ENCODE measurements around the gene BTRC.

BTRC gene

DNA sequence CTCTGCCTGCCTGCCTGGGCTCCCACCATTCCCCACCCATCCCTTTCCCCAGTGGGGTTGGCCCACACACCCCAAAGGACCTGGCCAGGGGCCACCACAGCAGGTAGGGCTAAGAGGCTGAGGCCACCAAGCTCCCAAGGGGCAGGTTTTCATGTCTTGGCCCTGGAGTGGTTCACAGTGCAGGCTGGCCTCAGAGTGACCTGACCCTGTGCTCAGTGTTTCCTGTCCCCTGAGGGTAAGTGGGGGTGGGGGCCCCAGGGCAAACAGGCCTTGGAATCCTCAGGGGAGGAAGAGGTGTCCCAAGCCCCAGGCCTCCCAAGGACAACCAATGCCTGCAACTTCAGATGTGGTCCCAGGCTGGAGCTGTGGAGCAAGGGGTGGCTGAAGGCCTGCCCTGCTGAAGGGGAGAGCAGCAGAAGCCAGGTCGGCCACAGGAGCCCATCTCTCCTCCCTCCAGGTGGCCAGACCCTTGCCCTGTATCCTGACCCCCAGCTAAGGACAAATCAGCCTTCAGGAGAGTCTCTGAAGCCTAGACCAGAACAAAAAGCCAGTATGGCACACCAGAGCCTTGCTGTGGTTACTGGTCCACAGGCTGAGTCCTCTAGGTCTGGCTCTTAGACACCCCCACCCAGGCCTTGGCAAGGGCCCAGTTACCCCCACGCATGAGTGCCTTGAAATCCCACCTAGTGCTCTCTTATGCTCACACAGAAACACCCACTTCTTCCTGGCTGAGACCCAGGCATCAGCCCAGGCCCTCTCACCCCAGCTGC lies 206.5 kb downstream of the BTRC start:
- H3K4me3 ChIP-seq (ENCODE audit: severe bottlenecking): no peak overlapping the region
- H3K36me3 ChIP-seq (ENCODE audit: low read depth): no peaks in the 10 kb centered on the region
- H3K27me3 ChIP-seq (ENCODE audit: insufficient read depth, poor library complexity, severe bottlenecking): no peaks in the 10 kb centered on the region
- ATAC-seq (ENCODE audit: low read depth) (no peak), DNase-seq (ENCODE audit: low spot score) (peak; percentile 19)
- H3K4me1 ChIP-seq (ENCODE audit: insufficient read depth, poor library complexity, severe bottlenecking): peaks cover 12% of the 10 kb centered on the region
- H3K9me3 ChIP-seq (ENCODE audit: severe bottlenecking): no peaks in the 10 kb centered on the region
- no peak overlapping the region for H3K27ac ChIP-seq (ENCODE audit: poor library complexity, severe bottlenecking)
- TF ChIP-seq, protein P1, sequence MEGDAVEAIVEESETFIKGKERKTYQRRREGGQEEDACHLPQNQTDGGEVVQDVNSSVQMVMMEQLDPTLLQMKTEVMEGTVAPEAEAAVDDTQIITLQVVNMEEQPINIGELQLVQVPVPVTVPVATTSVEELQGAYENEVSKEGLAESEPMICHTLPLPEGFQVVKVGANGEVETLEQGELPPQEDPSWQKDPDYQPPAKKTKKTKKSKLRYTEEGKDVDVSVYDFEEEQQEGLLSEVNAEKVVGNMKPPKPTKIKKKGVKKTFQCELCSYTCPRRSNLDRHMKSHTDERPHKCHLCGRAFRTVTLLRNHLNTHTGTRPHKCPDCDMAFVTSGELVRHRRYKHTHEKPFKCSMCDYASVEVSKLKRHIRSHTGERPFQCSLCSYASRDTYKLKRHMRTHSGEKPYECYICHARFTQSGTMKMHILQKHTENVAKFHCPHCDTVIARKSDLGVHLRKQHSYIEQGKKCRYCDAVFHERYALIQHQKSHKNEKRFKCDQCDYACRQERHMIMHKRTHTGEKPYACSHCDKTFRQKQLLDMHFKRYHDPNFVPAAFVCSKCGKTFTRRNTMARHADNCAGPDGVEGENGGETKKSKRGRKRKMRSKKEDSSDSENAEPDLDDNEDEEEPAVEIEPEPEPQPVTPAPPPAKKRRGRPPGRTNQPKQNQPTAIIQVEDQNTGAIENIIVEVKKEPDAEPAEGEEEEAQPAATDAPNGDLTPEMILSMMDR (IDR thresholded peaks at IDR 0.05; ENCODE audit: poor library complexity, severe bottlenecking): no peak

DNA sequence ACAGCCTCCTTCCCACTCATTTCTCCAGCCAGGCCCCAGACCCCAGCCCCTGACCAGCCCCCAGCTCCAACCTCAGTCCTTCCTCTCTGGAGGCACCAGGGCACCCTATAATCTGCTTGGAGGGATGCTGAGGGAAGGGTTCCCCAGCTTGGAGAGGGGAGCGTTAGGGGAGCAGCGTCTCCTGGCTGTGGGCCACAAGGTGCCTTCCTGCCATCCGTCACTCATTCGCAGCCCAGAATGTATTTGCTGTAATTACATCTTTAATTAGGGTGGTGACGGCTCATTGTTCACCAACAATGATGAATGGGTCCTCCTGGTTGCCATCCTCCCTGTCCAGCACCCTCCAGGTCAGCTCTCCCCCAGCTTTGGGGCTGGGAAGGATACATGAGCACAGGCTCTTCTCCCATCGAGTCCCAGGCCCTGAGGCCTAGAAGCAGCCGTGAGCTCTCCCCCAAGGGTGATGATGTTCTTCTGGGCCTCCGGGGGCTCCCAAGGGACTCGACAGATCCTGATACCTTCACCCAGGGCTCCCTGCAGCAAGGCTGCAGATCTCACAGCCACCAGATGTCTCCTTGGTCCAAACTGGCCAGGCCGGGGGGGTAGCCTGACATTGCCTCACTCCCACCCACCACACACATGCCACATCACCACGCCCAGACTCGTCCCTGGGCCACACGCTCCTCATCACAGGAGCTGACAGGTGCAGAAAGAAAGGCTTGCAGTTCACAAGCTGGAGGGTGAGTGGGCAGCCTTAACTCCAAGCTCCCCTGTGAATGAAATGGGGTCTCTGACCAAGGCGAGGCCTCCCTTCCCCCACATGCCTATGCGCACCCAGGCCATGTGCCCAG lies 207.3 kb downstream of the BTRC start:
- no peak for ATAC-seq (ENCODE audit: low read depth)
- Histone ChIP-seq H3K4me1 (ENCODE audit: insufficient read depth, poor library complexity, severe bottlenecking) (peaks cover 12% of the 10 kb centered on the region), H3K9me3 (ENCODE audit: severe bottlenecking) (no peaks in the 10 kb centered on the region), H3K4me3 (ENCODE audit: severe bottlenecking) (no peak overlapping the region), H3K27ac (ENCODE audit: poor library complexity, severe bottlenecking) (no peak overlapping the region), H3K36me3 (ENCODE audit: low read depth) (no peaks in the 10 kb centered on the region), H3K27me3 (ENCODE audit: insufficient read depth, poor library complexity, severe bottlenecking) (peaks cover 8% of the 10 kb centered on the region)
- TF ChIP-seq, protein P1 (IDR thresholded peaks at IDR 0.05; ENCODE audit: poor library complexity, severe bottlenecking): no peak
- DNase-seq (ENCODE audit: low spot score): peak; percentile 42

GRCh38 chr10:101562231-101562630 lies 208.3 kb downstream of the BTRC start:
- TF ChIP-seq, protein P1 (IDR thresholded peaks at IDR 0.05; ENCODE audit: poor library complexity, severe bottlenecking): no peak
- Histone ChIP-seq H3K9me3 (ENCODE audit: severe bottlenecking) (no peaks in the 10 kb centered on the region), H3K27me3 (ENCODE audit: insufficient read depth, poor library complexity, severe bottlenecking) (peaks cover 17% of the 10 kb centered on the region), H3K4me3 (ENCODE audit: severe bottlenecking) (no peak overlapping the region), H3K36me3 (ENCODE audit: low read depth) (no peaks in the 10 kb centered on the region), H3K4me1 (ENCODE audit: insufficient read depth, poor library complexity, severe bottlenecking) (peaks cover 12% of the 10 kb centered on the region), H3K27ac (ENCODE audit: poor library complexity, severe bottlenecking) (no peak overlapping the region)
- ATAC-seq (ENCODE audit: low read depth): no peak
- DNase-seq (ENCODE audit: low spot score): peak; percentile 33

DNA sequence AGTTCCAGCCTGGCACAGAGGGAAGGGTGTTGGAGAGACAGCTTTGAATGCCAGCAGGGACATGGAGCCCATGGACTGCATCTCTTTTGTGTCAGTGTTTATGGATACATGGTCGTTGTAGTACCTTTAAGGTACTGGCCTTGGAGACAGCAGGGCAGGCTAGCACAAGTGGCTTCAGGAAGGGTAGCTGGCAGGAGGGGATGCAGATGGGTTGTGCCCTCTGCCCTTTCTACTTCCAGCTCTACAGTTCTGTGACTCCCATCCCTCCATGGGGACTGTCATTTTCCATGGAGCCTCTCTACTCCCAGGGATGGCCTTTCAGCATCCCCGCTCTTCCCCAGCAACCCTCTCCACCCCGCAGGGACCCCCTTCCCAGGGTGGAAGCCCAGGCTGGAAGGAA lies 209.0 kb downstream of the BTRC start:
- ATAC-seq (ENCODE audit: low read depth) (no peak), DNase-seq (ENCODE audit: low spot score) (peak; percentile 8)
- Histone ChIP-seq H3K36me3 (ENCODE audit: low read depth) (no peaks in the 10 kb centered on the region), H3K27me3 (ENCODE audit: insufficient read depth, poor library complexity, severe bottlenecking) (peaks cover 19% of the 10 kb centered on the region), H3K4me3 (ENCODE audit: severe bottlenecking) (no peak overlapping the region), H3K4me1 (ENCODE audit: insufficient read depth, poor library complexity, severe bottlenecking) (peaks cover 9% of the 10 kb centered on the region), H3K9me3 (ENCODE audit: severe bottlenecking) (no peaks in the 10 kb centered on the region), H3K27ac (ENCODE audit: poor library complexity, severe bottlenecking) (no peak overlapping the region)
- TF ChIP-seq, protein P1 (IDR thresholded peaks at IDR 0.05; ENCODE audit: poor library complexity, severe bottlenecking): no peak

Measured in RWPE2 (cell line).